ENCODE data around the gene PRSS27.
"Not testable (repeated sequence)": the region's sequence is repeated elsewhere in the genome, so short reads cannot be mapped to it uniquely, and the experiment has no call there.

The PRSS27 gene

GRCh38 chr16:2700786-2701185, 19.2 kb downstream of the PRSS27 start:
- H3K9me3 Mint-ChIP-seq: no peaks in the 10 kb centered on the region
- H3K4me1 Mint-ChIP-seq: no peaks in the 10 kb centered on the region
- H3K4me3 Mint-ChIP-seq: no peak overlapping the region
- H3K36me3 Mint-ChIP-seq: peaks cover 5% of the 10 kb centered on the region
- no peaks in the 10 kb centered on the region for H3K27me3 Mint-ChIP-seq
- no peak overlapping the region for H3K27ac Mint-ChIP-seq

- H3K4me1 Mint-ChIP-seq: no peaks in the 10 kb centered on the region
- H3K27me3 Mint-ChIP-seq: no peaks in the 10 kb centered on the region
- H3K36me3 Mint-ChIP-seq: peaks cover 5% of the 10 kb centered on the region
- no peaks in the 10 kb centered on the region for H3K9me3 Mint-ChIP-seq
- no peak overlapping the region for H3K27ac Mint-ChIP-seq
- no peak overlapping the region for H3K4me3 Mint-ChIP-seq
These were observed 20.0 kb downstream of the PRSS27 start for GRCh38 chr16:2699791-2700600.

GRCh38 chr16:2698965-2699750, 20.9 kb downstream of the PRSS27 start:
- Mint-ChIP-seq H3K4me1 (no peaks in the 10 kb centered on the region), H3K27me3 (no peaks in the 10 kb centered on the region), H3K36me3 (peaks cover 5% of the 10 kb centered on the region), H3K4me3 (no peak overlapping the region), H3K27ac (no peak overlapping the region), H3K9me3 (no peaks in the 10 kb centered on the region)

- no peaks in the 10 kb centered on the region for H3K27me3 Mint-ChIP-seq
- no peak overlapping the region for H3K4me3 Mint-ChIP-seq
- peaks cover 5% of the 10 kb centered on the region for H3K36me3 Mint-ChIP-seq
- H3K27ac Mint-ChIP-seq: no peak overlapping the region
- H3K4me1 Mint-ChIP-seq: peaks cover 3% of the 10 kb centered on the region
- no peaks in the 10 kb centered on the region for H3K9me3 Mint-ChIP-seq
These were observed 21.7 kb downstream of the PRSS27 start for GRCh38 chr16:2698103-2698870.

- no peak overlapping the region for H3K27ac Mint-ChIP-seq
- H3K4me1 Mint-ChIP-seq: peaks cover 3% of the 10 kb centered on the region
- H3K27me3 Mint-ChIP-seq: no peaks in the 10 kb centered on the region
- H3K4me3 Mint-ChIP-seq: no peak overlapping the region
- no peaks in the 10 kb centered on the region for H3K9me3 Mint-ChIP-seq
- H3K36me3 Mint-ChIP-seq: peaks cover 5% of the 10 kb centered on the region
These were observed 22.5 kb downstream of the PRSS27 start for GRCh38 chr16:2697401-2697948.

- H3K9me3 Mint-ChIP-seq, H3K27ac Mint-ChIP-seq, H3K4me3 Mint-ChIP-seq, H3K27me3 Mint-ChIP-seq, H3K4me1 Mint-ChIP-seq, H3K36me3 Mint-ChIP-seq: not testable (repeated sequence)
These were observed 23.3 kb downstream of the PRSS27 start for GRCh38 chr16:2696601-2697250.

GRCh38 chr16:2692948-2693651, 26.9 kb downstream of the PRSS27 start:
- Mint-ChIP-seq H3K36me3 (peaks cover 5% of the 10 kb centered on the region), H3K4me1 (peaks cover 6% of the 10 kb centered on the region), H3K27ac (no peak overlapping the region), H3K9me3 (no peaks in the 10 kb centered on the region), H3K4me3 (no peak overlapping the region), H3K27me3 (no peaks in the 10 kb centered on the region)

GRCh38 chr16:2692251-2692947, 27.6 kb downstream of the PRSS27 start:
- Mint-ChIP-seq H3K27me3 (no peaks in the 10 kb centered on the region), H3K4me1 (peaks cover 13% of the 10 kb centered on the region), H3K4me3 (no peak overlapping the region), H3K27ac (no peak overlapping the region), H3K9me3 (no peaks in the 10 kb centered on the region), H3K36me3 (peaks cover 5% of the 10 kb centered on the region)

- H3K36me3 Mint-ChIP-seq: no peaks in the 10 kb centered on the region
- H3K27me3 Mint-ChIP-seq: no peaks in the 10 kb centered on the region
- H3K27ac Mint-ChIP-seq: no peak overlapping the region
- peaks cover 20% of the 10 kb centered on the region for H3K4me1 Mint-ChIP-seq
- H3K9me3 Mint-ChIP-seq: no peaks in the 10 kb centered on the region
- no peak overlapping the region for H3K4me3 Mint-ChIP-seq
These were observed 28.4 kb downstream of the PRSS27 start for GRCh38 chr16:2691491-2692248.

GRCh38 chr16:2690852-2691251, 29.2 kb downstream of the PRSS27 start:
- peaks cover 21% of the 10 kb centered on the region for H3K4me1 Mint-ChIP-seq
- H3K4me3 Mint-ChIP-seq: no peak overlapping the region
- H3K27me3 Mint-ChIP-seq: no peaks in the 10 kb centered on the region
- H3K36me3 Mint-ChIP-seq: no peaks in the 10 kb centered on the region
- no peaks in the 10 kb centered on the region for H3K9me3 Mint-ChIP-seq
- no peak overlapping the region for H3K27ac Mint-ChIP-seq

GRCh38 chr16:2689968-2690801, 29.8 kb downstream of the PRSS27 start:
- no peak overlapping the region for H3K4me3 Mint-ChIP-seq
- H3K4me1 Mint-ChIP-seq: peaks cover 21% of the 10 kb centered on the region
- H3K36me3 Mint-ChIP-seq: no peaks in the 10 kb centered on the region
- no peaks in the 10 kb centered on the region for H3K9me3 Mint-ChIP-seq
- no peak overlapping the region for H3K27ac Mint-ChIP-seq
- H3K27me3 Mint-ChIP-seq: no peaks in the 10 kb centered on the region

GRCh38 chr16:2689422-2689821, 30.6 kb downstream of the PRSS27 start:
- not testable (repeated sequence) for H3K36me3 Mint-ChIP-seq, H3K9me3 Mint-ChIP-seq, H3K27ac Mint-ChIP-seq, H3K4me3 Mint-ChIP-seq, H3K27me3 Mint-ChIP-seq
- peaks cover 25% of the 10 kb centered on the region for H3K4me1 Mint-ChIP-seq

Measured in activated naive CD4-positive, alpha-beta T cell treated with anti-CD3 and anti-CD28 coated beads, Interleukin-2, amount 50 U/mL, for 24 hours (primary cell).